ENCODE measurements around the gene FOXC1.

FOXC1 gene

DNA sequence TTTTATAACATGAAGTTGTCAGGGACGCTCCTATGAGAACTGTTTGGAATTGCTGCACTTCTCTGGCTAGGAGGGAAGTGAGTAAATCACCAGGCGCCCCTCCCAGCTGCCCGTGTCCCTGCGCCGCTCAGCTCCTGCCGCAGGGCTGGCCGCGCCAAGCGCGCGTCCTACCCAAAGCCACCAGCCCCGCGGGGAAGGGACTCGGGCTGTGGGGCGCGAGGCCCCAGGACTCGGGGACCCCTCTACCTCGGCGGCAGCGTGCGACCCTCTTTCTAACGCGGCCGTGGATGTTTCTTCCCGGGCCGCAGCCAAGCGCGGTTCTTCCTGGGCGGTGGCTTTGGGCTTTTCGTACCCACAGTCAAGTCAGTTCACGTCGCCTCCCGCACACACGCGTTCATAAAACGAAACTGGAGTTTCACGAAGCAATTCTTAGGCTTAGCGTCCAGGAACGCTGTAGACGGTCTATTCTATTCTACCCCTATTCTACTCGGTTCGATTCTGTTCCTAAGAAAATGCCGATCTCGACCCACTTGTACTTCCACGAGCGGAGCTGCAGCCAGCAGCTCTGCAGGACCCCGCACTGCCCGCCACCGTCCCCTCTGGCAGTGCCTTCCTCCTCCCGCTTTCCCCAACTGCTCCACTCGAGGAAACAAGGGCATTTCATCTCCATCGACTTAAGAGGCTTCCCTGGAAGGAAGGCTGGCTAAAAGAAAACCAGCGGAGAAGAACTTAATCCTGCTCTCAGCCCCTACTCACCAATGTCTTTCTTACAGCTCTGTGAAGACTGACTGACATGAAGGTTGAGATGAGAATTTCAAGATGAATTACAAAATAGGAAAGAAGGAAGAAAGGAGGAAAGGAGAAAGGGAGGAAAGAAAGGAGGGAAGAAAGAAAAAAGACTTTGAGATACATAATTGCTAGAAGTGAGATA is 15.4 kb downstream of the FOXC1 start:
- DNase-seq: peak; percentile 53

DNA sequence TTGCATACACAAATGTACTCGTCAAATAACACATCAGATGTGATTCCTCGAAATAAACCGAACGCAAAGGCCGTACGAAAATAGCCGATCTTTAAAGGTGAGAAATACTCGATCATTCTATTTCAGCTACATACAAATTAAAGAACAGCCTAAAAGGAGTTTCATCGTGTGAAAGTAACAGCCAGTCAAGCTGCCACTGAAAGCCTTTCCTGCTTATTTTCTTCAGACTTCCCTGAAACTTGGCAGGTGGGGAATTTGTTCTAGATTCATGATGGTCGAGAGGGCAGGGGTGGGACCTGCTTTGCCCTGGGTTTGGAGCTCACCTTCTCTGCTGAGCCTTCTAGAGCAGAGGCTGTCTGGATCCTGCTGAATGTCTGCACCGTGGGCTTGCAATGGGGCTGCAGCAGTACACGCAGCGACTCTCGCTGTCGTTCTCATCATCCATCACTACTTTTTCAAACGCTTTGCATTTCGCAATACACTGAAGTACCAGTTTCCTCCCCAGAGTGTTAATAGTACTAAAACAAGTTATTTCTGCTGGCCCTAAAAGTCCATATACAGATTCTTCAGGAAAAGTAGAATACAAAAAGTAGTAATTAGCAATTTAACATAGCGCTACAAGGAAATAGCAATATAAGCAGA is 16.2 kb downstream of the FOXC1 start:
- DNase-seq: no peak

DNA sequence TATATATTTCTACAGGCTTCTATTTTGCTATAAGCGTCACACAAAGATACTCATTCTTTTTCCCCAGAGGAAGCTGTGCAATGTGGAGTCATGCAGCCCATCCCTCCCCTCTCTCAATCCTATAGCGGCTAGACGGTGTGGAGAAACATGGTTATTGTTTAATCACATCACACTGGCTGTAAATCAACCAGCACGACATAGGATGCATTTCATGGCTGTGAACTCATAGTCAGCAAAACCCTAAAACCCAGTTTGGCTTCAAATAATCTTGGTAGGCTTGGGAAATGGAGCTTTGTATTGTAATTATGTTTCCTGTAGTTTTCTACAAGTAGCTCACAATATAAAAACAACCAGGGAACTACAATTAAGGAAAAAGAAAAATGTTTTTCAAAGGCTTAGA is 16.8 kb downstream of the FOXC1 start:
- DNase-seq: no peak

DNA sequence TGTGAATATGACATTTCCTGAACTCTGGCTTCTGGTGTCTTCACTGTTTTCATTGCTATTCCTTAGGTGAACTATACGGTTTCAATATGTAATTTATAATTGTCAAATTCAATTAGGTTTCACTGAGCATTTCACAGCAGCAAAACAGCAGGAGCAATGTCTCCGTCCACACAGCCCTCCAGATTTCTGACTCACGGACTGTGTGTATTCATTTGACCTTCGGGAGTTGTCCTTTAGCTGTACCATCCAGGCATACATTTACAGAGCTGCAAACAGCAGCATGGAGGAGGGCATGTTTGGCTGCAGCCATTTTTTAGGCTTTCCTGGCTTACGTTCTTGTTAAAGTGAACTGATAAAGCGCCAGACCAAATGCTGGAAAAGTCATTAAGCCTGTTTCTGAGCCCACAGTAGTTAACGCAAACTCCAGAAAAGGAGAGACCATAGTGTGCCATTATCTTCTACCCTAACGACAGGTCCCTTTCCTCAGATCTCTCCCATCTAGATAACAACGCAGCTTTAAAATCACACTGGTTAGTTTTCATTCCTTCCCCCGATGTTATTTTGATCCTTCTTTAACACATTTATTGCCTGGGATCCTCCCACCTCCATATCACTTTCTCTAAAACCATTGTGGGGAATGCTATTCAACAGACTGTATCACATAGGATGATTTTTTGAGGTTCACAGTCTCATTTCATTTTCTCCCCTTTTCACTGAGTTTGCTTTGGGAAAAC is 18.3 kb downstream of the FOXC1 start:
- no peak for DNase-seq

DNA sequence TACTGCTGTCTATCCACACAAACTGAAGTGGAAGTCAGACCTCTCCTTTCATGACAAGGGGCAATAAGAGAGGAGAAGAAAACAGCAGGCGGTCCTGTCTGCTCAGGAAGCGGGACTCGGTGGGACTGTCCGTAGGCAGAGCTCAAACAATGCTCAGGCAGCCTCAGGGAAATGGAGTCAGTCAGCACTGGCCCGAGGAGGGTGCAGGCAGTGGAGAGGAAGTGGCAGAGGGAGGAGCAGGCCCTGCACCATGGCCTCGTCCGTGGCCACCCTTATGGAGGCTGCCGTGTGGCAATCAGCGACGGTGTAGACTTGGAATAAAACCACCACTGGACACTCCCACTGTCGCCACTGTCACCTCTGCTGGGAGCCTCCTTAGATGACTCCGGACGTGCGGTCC is 19.6 kb downstream of the FOXC1 start:
- DNase-seq: no peak

DNA sequence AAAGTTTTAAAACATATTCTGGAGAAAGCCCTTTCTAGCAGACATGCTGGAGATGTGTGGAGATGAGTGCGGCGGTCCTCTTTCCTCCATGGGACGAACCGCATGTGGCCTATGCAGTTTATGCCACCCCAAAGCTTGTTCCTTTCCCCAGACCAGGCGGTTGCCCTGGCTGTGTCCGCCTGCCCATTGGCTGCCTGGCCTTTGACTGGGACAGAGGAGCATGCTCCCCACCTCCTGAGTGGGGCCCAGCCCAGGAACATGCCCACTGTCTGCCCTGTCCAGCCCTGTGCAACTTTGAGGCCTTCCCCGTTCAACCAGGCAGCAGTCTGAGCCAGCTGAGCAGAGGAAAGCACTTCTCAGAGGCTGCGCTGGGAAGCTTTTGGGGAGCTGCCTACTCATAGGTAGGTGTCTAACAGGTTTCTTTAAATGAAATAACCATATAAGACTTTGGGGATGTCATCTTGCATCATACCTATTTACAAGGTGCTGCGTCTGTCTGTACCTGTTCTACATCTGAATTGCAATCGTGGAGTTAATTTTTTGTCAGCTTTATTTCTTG is 20.6 kb downstream of the FOXC1 start:
- no peak for DNase-seq

DNA sequence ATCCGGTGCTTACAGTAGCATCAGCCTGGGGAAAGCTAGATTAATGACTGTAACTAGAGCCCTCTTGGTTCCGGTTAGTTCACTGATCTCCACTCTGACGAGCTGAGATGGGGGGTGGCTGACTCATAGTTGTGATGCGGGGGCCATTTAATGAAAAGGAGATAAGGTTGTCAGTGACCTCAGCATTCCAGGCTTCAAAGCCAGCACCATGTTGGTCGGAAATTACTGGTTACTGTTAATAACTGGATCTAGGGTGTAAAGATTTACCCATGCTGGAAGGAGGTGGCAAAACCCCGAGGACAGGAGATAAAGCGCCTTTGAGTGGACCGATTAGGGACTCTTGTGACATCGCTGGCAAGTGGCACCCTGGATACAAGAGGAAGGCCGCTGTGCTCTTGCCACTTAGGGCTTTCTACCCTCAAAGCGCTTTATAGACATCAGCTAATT is 21.1 kb downstream of the FOXC1 start:
- no peak for DNase-seq

DNA sequence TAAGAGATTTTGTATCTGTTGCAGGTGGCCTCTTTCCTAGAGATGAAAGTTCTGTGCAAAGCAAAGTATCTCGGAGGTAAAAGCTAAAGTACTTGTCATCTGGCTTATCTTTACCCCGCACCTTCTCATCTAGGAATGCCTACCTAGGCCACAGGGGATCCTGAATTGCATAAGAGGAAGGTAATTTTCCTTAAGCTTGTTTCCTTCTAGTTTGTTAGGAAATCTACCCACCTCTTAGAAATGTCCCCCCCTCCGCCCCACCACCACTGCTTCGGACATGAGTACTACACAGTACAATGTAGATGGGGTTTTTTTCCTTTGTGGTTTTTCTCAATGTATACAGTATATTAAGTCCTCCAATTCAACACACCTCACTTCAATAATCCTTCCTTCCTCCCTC is 21.5 kb downstream of the FOXC1 start:
- DNase-seq: no peak

DNA sequence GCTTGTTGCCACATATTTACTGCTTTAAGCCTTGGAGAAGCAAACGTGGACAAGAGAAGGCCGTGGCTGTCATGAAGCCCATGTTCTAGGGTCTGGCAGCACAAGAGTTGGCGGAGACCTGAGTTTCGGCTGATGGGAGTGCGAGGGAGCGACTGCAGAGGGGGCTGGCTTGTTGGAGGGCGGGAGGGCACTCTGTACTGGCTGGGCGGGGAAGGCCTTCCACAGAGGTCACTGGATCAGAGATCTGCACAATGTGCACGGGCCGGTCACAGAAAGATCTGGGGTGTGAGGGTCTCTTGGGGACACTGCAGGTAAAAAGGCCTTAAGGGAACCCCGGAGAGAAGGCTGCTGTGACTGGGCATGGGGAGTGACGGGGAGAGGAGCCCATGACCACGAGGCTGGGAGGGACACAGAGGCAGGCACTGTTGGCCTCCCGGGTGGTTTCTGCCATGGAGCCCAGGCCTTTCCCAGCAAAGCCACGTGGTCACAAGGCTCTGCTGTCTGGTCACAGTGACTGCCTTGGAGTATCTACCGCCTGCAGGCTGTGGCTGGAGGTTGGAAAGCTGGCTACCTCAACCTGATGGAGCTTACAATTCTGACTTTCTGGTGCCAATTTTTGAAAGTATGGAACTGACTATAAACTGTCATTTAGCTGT is 23.8 kb downstream of the FOXC1 start:
- no peak for DNase-seq

DNA sequence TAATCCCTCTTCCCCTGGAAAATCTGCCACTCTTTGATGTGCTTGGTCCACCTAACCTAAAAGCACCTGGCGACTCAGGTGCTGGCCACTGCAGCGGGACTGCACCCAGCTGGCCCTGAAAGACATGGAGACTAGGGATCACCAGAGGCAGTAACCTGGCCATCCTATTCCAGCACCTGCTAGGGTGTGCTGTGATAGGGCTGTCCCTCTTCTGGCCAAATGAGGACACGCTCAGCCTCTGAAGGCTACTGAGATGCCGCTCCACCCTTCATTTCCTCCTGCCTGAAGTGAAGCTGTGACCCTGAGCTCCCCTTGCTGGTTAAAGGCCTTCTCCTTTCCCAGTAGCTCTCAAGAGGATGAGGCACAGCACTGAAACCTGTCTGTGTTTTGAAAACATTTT is 24.4 kb downstream of the FOXC1 start:
- DNase-seq: no peak

DNA sequence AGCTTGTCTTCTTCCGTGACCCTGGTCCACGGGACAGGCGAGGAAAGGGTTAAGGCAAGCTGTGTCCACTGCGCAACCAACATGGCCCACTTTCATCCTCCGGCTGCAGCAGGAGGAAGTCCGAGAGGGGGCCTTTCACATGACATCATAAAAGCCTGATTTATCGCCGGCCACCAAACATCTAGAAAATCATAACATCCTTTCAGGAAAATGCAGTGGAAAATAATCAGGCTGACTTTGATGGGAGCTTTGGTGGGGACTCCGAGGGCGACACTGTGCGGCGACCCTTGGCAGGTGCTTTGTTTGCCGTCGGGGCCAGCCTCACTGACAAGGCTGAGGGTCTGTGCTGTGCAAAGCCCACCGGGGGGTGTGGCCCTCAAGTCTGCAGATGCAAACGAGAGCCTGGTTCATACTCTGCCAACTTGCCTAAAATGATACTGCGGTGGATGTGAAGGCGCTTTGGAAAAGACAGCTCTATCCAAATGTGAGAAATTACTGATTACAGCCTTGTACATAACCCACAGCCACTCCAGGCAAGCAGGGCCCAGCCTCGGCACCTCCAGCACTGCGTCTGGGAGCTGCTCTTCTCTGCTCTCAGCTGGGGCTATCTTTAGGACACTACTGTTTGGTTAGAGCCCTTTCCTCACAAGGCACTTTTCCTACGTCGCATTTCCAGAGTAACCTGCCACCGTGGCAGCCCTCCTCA is 25.7 kb downstream of the FOXC1 start:
- DNase-seq: peak; percentile 38

DNA sequence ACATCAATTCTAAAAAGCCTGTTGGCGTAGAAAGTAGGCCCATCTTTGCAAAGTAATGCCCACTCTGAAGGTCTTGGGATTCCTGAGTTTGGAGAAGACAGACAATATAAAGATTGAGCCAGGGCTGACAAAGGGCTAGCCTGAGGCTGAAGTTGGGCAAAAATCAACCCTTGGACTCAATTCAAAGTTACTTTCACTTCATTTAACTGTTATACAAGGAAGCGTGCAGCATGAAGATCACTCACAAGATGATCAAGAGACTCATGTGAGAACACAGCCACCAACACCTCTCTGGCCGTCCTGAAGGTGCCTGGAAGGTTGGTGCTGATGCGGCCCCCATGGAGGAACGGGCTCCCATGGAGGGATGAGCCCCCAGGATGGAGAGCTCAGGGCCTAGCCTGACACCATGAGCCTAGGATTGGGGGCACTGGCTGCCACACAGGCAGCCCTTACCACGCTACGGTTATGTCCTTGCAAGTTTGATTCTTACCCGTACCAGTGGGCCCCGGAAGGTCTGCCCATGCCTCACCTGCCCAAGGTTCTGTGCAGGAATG is 26.6 kb downstream of the FOXC1 start:
- no peak for DNase-seq

DNA sequence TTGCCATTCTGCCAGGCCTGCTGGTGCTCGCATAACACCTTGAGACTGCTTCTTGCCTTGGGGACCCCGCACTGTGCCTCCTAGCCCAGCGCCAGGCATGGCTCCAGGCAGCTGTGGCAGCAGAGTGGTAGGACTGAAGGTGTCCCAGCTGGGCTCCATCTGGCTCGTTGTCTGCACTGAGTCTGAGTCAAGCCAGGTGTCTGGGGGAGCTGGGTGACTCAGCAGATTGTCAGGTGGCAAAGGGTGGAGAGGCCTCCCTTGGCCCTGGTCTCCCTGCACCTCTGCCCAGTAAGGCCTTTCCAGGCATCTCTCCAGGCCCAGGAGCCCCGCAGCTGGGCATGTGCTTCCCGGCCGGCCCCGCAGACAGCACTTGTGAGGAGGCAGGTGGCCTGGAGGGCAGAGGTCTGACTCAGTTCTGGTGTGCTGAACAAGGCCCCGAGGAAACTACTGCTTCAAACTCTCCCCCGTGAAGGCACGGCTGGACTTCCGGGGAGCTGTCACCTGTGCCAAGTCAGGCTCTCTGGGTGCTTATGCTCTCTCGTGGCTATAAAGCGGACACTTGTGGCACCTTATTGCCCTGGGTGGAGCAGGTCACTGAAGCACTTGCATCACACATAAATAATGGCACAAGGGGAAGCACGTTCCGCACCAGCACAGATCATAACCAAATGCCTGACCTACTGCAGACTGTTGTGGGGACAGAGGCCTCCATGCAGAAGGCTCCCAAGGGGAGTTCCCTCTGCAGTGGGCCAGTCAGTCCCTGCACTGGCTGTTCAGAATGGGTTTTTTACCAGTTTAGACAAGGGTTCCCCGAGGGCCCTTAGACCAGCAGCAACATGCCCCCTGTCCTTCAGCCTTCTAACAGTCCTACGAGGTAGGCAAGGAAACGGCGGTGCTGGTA is 27.5 kb downstream of the FOXC1 start:
- DNase-seq: no peak

DNA sequence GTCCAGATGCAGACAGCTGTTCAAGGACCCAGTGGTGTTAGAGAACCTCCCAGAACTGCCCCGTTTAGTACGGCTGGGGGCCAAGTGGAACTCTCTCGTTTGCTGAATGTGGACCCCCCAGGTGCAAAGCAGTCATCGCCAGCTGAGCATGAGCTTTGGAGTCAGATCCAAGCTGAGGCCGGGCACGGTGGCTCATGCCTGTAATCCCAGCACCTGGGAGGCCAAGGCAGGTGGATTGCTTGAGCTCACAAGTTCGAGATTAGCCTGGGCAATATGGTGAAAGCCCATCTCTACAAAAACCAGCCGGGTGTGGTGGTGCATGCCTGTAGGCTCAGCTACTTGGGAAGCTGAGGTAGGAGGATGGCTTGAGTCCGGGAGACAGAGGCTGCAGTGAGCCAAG is 29.7 kb downstream of the FOXC1 start:
- no peak for DNase-seq

DNA sequence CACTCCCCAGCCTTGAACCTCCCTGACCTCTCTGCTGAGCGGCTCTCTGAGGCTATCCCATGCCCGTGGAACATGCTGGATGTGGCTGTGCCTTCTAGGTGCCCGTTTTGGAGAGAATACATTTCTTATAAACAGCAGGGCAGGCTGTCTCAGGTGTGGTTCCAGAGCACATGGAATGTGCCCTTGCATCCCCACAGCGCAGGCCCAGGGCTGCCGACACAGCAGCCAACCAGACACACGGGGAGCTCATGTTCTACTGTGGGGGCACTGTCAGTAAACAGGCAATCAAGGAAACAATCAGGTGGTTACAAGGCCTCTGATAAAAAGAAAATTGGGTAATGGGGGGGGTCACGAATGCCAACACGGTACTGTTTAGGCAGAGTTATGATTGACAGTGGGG is 30.8 kb downstream of the FOXC1 start:
- no peak for DNase-seq

DNA sequence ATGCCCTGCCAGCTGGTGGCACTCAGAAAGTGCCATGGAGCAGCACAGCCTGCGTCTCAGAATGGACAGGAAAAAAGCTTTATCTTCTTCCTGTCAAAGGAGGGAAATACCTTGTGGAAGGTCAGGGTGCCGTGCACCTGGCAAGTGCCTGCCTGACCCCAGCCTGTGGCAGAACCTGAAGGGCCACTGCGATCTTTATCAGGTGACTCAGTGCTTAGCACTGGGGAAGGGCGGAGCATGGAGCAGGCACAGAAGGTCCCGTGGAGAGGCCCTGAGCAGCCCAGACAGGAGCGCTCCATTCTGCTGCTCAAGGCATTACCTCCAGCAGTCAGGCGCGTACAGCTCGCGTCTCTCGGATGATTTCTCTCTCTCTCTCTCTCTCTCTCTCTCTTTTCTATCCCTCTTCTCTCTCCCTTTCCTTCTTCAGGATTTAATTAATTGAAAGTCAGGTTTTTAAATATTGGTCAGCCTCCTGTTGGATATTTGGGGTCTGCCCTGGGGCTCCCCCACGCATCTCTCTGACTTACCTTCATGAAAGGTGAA is 31.7 kb downstream of the FOXC1 start:
- no peak for DNase-seq

DNA sequence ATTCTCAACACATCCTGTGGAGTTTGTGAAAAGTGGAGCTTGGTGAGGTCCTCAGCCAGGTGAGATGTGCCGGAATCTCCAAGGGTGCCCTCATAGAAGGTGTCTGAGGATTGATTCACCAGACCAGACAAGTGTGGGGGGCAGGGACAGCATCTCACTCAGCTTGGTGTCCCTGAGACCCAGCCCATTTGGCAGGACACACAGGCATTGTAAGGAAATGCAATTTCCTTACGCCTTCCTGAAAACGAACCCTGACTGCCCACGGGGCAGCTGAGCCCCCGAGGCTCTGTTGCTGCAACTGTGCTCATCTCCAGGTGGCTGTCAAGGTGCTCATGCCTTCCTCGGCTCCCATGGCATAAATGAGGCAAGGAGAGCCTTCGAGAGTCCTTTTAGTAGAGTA is 33.4 kb downstream of the FOXC1 start:
- DNase-seq: no peak

DNA sequence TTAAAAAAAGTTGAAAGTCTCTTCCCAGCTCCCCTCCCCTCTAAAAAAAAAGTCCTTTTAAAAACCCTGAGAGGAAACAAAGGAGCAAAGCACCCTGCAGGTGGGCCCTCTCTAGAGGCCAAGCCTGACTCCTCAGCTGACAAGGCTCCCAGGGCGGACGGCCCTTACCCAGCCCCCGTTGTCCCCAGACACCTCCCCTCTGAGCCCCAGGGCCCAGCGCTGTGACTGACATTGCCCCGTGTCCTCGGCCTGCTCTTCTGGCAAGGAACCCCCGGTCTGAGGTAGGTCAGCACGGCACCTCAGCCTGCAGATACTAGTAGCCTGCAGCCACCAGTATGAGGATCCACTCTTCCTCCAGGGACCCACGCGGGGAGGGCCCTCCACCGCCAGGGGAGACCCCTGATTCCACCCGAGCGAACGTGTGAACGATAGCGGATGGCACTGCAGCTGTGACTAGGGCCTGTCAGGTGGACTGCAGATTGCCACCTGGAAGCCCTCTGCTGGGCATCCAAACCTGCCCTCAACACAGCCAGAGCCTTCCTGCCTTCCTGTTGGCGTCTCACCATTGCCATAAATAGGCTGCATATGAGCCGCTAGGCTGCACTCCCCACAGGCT is 34.2 kb downstream of the FOXC1 start:
- no peak for DNase-seq

DNA sequence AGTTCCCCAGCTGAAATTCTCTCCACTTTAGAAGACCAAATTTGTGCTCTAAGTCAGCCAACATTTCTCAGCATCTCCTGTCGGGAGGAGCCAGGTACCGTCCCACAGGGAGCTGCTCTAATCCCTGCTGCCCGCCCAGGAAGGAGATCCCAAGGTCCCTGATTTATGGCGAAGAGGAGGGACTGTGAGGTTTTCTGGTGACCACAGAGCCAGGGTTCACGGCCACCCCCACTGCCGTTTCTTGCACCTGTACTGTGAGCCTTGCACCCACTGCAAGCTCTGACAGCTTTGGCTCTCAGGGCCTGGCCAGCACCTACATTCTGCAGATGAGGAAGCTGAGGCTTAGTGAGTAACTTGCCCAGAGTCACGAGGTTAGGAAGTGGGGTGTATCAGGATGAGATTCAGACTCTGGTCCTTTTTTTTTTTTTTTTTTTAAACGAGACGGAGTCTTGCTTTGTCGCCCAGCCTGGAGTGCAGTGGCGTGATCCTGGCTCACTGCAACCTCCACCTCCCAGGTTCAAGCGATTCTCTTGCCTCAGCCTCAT is 34.9 kb downstream of the FOXC1 start:
- DNase-seq: no peak
